HEK293T (cell line): Measurements from ENCODE around the gene RBM38.

Experiments
- ARNT ChIP-seq: fragments of 450-650 bp; IDR thresholded peaks from 2 replicates; pipeline ENCODE4 v1.6.1; 2017; ENCODE audit warnings: mild to moderate bottlenecking
- BHLHE40 ChIP-seq: fragments of 450-650 bp; IDR thresholded peaks from 2 replicates; pipeline ENCODE4 v1.6.1; 2016; ENCODE audit warnings: mild to moderate bottlenecking, moderate library complexity, borderline replicate concordance
- ELF4 ChIP-seq: fragments of 450-650 bp; IDR thresholded peaks from 2 replicates; pipeline ENCODE4 v1.6.1; 2017; ENCODE audit warnings: antibody characterized with exemption
- FOXA1 ChIP-seq: fragments of 450-650 bp; IDR thresholded peaks from 2 replicates; pipeline ENCODE4 v1.6.1; 2016; ENCODE audit warnings: mild to moderate bottlenecking
- FOXM1 ChIP-seq: fragments of 450-650 bp; IDR thresholded peaks from 2 replicates; pipeline ENCODE4 v1.6.1; 2017; ENCODE audit warnings: mild to moderate bottlenecking, borderline replicate concordance
- HDGF ChIP-seq: fragments of 450-650 bp; IDR thresholded peaks from 2 replicates; pipeline ENCODE4 v1.6.1; 2017; ENCODE audit warnings: antibody characterized with exemption, borderline replicate concordance
- L3MBTL2 ChIP-seq: fragments of 450-650 bp; conservative IDR thresholded peaks from 2 replicates; pipeline ENCODE4 v1.6.1; 2016; ENCODE audit warnings: mild to moderate bottlenecking
- NFRKB ChIP-seq: fragments of 450-650 bp; IDR thresholded peaks from 2 replicates; pipeline ENCODE4 v1.6.1; 2016; ENCODE audit warnings: mild to moderate bottlenecking, moderate library complexity
- SP1 ChIP-seq: fragments of 450-650 bp; IDR thresholded peaks from 2 replicates; pipeline ENCODE4 v1.6.1; 2017
- SUZ12 ChIP-seq: fragments of 450-650 bp; IDR thresholded peaks from 2 replicates; pipeline ENCODE4 v1.6.1; 2016; ENCODE audit warnings: mild to moderate bottlenecking
- TARDBP ChIP-seq: fragments of 450-650 bp; IDR thresholded peaks from 2 replicates; pipeline ENCODE4 v1.6.1; 2016
- ZNF384 ChIP-seq: fragments of 450-650 bp; IDR thresholded peaks from 2 replicates; pipeline ENCODE4 v1.6.1; 2016
- TF ChIP-seq, protein P1 (sequence below): fragments of 450-650 bp; IDR thresholded peaks from 2 replicates; pipeline ENCODE4 v1.6.1; 2016

GRCh38 chr20:57435498-57436222 lies 44.5 kb downstream of the RBM38 start:
- no peak for TF ChIP-seq FOXM1
- no peak for TF ChIP-seq TARDBP
- TF ChIP-seq ELF4 = no peak
- no peak for TF ChIP-seq NFRKB
- TF ChIP-seq FOXA1 = no peak
- no peak for TF ChIP-seq SUZ12
- TF ChIP-seq SP1 = no peak
- no peak for TF ChIP-seq ARNT
- TF ChIP-seq BHLHE40 = no peak
- TF ChIP-seq HDGF = no peak
- TF ChIP-seq, protein P1, sequence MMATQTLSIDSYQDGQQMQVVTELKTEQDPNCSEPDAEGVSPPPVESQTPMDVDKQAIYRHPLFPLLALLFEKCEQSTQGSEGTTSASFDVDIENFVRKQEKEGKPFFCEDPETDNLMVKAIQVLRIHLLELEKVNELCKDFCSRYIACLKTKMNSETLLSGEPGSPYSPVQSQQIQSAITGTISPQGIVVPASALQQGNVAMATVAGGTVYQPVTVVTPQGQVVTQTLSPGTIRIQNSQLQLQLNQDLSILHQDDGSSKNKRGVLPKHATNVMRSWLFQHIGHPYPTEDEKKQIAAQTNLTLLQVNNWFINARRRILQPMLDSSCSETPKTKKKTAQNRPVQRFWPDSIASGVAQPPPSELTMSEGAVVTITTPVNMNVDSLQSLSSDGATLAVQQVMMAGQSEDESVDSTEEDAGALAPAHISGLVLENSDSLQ = no peak
- no peak for TF ChIP-seq ZNF384
- TF ChIP-seq L3MBTL2 = no peak
